ENCODE results near the gene LENG9. TPM values are rescaled to one million over a fixed set of nuclear protein-coding genes. Genes with fewer than 3 reads are reported as not detected.
"Not testable (repeated sequence)": the region's sequence is repeated elsewhere in the genome, so short reads cannot be mapped to it uniquely, and the experiment has no call there.

Gene LENG9
- total RNA-seq, 2 donors from 2014 or later: 18.2 to 24.6 TPM

GRCh38 chr19:54449701-54450069 is 13.9 kb downstream of the LENG9 start:
- intact Hi-C loops (cut with DNase I): no loop called here
- Histone ChIP-seq H3K4me1 (peaks cover 11% of the 10 kb centered on the region), H3K9me3 (no peaks in the 10 kb centered on the region), H3K36me3 (peaks cover 30% of the 10 kb centered on the region), H3K27me3 (no peaks in the 10 kb centered on the region), H3K9ac (ENCODE audit: low read depth in 2 of 2, low read length in 2 of 2) (peak overlapping the region; percentile 85 to 89), H3K27ac (peak overlapping the region; percentile 98), H3K4me3 (peak overlapping the region; percentile 96)
- no peak for DNase-seq
- TF ChIP-seq CTCF (IDR thresholded peaks at IDR 0.05): no peak

GRCh38 chr19:54448774-54449700 is 14.5 kb downstream of the LENG9 start, which contains the start of gene LENG8:
Gene LENG8, plus strand, starts transcription at chr19:54449199. Its CDS starts 2,146 bp downstream, at chr19:54451345.
- peaks cover 11% of the 10 kb centered on the region for H3K4me1 ChIP-seq
- no peak for TF ChIP-seq CTCF (IDR thresholded peaks at IDR 0.05)
- intact Hi-C loops (cut with DNase I): no loop called here
- peaks cover 24% of the 10 kb centered on the region for H3K36me3 ChIP-seq
- peak; percentile 97 for DNase-seq
- H3K27me3 ChIP-seq: no peaks in the 10 kb centered on the region
- H3K4me3 ChIP-seq: peak within 1 kb of the TSS; percentile 96
- H3K9me3 ChIP-seq: no peaks in the 10 kb centered on the region
- peak within 1 kb of the TSS; percentile 85 to 92 for H3K9ac ChIP-seq (ENCODE audit: low read depth in 2 of 2, low read length in 2 of 2)
- H3K27ac ChIP-seq: peak within 1 kb of the TSS; percentile 98

- H3K9ac ChIP-seq (ENCODE audit: low read depth in 2 of 2, low read length in 2 of 2): peak overlapping the region; percentile 85 to 92
- peaks cover 16% of the 10 kb centered on the region for H3K36me3 ChIP-seq
- peaks cover 11% of the 10 kb centered on the region for H3K4me1 ChIP-seq
- peak overlapping the region; percentile 96 for H3K4me3 ChIP-seq
- no peak for TF ChIP-seq CTCF (IDR thresholded peaks at IDR 0.05)
- intact Hi-C loops (cut with DNase I): no loop called here
- H3K9me3 ChIP-seq: no peaks in the 10 kb centered on the region
- DNase-seq: peak; percentile 60
- peak overlapping the region; percentile 98 for H3K27ac ChIP-seq
- no peaks in the 10 kb centered on the region for H3K27me3 ChIP-seq
Observed at GRCh38 chr19:54448040-54448773, 15.4 kb downstream of the LENG9 start.

- H3K27ac ChIP-seq; H3K36me3 ChIP-seq; H3K9ac ChIP-seq (ENCODE audit: low read depth in 2 of 2, low read length in 2 of 2); intact Hi-C loops (cut with DNase I); H3K4me3 ChIP-seq; DNase-seq; H3K9me3 ChIP-seq; H3K27me3 ChIP-seq: not testable (repeated sequence)
- H3K4me1 ChIP-seq: peaks cover 11% of the 10 kb centered on the region
Observed at GRCh38 chr19:54446349-54446748, 17.2 kb downstream of the LENG9 start.

GRCh38 chr19:54444737-54445136 is 18.8 kb downstream of the LENG9 start:
- Histone ChIP-seq H3K9me3 (no peaks in the 10 kb centered on the region), H3K27ac (peak overlapping the region; percentile 35), H3K9ac (ENCODE audit: low read depth in 2 of 2, low read length in 2 of 2) (no peak overlapping the region), H3K27me3 (no peaks in the 10 kb centered on the region), H3K36me3 (no peaks in the 10 kb centered on the region), H3K4me1 (peaks cover 6% of the 10 kb centered on the region), H3K4me3 (no peak overlapping the region)
- intact Hi-C loops (cut with DNase I): no loop called here
- TF ChIP-seq CTCF (IDR thresholded peaks at IDR 0.05): no peak
- DNase-seq: peak; percentile 84
